Activated CD8-positive, alpha-beta memory T cell treated with anti-CD3 and anti-CD28 coated beads for 48 hours (primary cell): ENCODE results near the gene LPIN1.
"Not testable (repeated sequence)": the region's sequence is repeated elsewhere in the genome, so short reads cannot be mapped to it uniquely, and the experiment has no call there.

Experiments used
- DNase-seq, 3 experiments: peaks; one replicate each; pipeline ENCODE4 v3.0.0-alpha.2; 2020; ENCODE audit warnings: low read depth in 2 of 3, low spot score in 2 of 3

The LPIN1 gene

DNA sequence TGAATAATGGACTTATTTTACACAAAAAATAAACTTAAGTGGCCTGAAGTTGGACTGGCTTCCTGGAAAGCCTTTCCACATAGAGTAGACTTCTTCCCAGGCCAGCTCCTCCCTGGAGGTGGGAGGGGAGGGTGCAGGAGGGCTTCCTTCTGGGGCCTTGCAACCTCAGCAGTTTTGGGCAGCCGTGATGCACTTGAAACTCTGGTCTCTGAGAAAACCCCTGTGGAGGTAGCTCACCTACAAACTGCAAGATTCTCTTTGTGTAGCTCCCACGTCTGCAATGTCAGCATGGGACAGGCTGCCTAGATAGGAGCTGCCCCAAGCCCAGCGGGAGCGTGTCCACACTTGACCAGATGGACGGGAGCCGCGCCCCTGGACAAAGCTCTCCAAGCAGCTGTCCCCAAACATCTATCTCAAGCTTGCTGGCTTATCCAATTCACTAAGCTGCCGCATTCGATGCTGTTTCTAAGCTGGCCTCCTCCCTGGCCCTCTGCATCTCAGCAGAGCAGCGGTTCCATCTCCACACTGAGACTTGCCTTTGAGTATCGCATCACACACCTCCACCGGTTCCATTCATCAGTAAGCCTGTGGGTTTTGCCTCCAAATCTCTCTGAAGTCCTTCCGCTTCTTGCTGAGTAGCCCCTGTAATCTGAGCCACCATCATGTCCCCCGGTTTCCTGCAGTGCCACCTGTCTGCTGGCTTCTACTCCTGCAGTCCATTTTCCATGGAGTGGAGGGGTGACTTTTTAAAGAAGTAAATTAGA, 1.6 kb upstream of the LPIN1 start:
- DNase-seq: no peak

GRCh38 chr2:11745613-11746375, 638 bp upstream of the LPIN1 start:
- no peak for DNase-seq

DNA sequence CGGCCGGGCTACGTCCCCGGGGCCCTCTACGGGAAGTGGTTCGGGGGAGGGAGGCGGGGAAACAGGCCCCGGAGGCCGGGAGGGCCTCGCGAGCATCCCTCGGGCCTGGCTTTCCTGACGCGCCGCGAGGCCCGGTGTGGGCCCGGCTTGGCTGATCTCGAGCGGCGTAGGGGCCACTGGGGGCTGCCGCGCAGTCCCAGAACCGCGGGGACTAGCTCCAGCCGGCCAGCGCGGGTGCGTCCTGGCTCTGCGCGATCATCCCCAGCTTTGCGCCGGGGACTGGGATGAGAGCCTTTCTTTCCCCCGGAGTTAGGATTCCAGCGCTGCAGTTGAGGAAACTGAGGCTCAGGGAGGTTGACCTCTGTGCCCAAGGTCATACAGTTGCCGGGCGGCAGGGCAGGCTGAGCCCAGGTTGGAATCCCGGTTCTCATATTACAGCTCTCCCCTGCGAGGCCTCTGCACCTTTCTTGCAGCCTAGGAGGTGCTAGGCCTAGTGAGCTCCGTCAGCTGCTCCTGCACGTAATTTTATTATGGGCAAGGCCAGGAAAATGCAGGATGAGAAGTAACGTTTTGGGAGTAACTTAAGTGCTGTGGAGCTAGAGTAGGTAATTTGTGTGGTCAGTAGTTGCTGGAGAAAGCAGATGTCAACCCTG, 501 bp downstream of the LPIN1 start:
- no peak for DNase-seq

DNA sequence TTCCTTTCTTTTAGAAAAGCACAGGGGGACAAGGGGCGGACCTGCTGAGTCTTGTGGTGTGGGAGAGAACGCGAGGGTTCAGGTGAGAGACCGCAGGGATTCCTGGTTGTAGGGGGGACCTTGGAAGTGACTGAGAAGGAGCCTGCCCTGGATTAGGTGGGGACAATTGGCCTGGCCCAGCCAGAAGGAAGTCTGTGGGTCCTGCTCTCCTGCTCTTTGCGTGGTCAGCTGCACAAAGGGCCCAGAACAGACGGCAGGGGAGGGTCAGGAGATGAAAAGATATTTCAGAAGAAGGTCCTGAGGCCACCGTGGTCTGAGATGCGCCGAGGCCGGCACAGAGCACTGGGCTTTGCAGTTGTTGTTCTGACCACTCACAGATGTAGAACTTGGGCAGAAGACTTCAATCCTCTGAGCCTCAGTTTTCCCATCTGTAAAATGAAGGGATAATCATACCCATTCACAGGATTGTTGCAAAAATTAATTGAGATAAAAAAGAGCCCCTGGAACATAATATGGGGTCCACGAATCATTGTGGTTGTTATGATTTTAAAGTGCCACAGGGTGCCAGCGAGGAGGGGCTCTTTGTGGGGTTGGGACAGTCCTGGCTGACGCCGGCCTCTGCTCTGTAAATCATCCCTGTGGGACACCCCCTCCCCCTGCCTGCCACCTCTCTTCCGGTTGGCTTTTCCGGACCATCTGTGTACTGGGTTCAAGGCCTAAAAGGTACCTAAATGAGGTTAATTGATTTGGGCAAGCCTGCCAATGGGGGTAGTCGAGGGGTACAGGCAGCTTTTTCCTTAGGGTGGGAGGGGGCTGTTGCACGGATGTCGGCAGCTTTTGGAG, 1.8 kb downstream of the LPIN1 start:
- no peak for DNase-seq

- no peak for DNase-seq
Observed at GRCh38 chr2:11748861-11749645, 2.6 kb downstream of the LPIN1 start.

DNA sequence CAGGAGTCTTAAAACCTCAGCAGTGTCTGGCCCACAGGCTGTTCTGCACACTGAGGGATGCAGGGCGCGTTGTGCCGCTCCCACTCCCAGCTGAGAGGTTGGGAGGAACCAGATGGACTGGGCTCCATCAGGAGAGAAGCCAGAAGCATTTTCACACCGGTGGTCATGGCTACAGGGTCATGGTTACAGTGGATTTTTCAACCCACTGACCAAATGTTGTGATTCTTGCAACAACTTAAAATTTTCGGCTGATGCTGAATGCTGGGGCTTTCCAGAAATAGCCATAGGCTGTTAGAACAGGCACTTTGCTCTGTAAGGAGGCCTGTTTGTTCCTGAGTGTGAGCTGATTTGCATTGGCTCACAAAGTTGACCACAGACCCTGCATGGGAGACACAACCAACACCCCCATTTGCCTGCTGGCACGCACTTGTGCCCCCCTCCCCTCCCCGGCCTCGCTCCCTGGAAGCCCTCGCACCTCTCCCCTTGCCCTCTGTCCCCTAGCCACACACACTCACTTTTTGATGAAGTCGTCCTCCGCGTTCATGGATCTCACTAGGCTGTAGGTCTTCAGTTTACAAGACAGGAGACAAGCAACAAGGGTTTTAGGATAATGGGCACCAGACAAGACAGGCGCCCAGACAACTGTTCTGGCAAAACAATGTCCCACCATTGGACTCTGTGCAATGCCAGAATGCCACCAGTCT, 3.4 kb downstream of the LPIN1 start:
- DNase-seq: no peak

DNA sequence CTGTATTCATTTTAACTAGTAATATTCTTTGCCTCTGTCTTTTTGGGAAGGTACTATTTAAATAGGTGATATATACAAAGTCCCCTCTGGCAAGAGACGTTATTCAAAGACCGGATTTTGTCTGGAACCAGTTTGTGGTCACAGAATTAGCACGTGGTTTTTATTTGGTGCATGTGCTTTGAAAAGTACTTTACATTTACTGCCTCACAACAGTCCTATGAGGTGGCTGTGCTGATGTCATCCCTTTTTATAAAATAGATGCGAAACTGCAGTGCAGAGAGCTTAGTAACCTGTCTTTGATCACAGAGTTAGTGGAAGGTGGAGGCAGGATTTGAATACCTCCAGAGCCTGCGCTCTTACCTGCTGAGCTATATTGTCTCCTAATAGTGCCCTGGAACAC, 4.0 kb downstream of the LPIN1 start:
- no peak for DNase-seq

GRCh38 chr2:11750917-11751316, 4.5 kb downstream of the LPIN1 start:
- no peak for DNase-seq

DNA sequence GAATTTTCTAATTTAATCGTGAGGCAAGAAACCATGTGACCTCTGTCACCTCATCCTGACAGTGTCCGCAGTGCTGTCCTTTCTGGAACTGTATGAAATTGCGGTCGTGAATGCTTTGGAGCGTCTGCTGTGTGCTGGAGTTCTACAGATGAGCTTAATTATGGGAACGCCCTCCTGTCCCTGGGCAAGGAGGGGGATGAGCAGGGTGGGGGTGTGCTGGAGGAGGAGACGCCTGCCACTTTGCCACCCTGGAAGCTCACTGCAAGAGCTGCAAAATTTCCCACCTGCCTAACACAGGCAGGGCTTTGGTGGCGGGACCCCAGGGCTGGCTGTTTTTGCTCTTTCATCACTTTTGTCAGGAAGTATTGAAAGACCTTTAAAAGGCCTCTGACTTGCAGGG, 6.5 kb downstream of the LPIN1 start:
- no peak for DNase-seq

- no peak for DNase-seq
Observed at GRCh38 chr2:11753452-11753885, 7.0 kb downstream of the LPIN1 start.

DNA sequence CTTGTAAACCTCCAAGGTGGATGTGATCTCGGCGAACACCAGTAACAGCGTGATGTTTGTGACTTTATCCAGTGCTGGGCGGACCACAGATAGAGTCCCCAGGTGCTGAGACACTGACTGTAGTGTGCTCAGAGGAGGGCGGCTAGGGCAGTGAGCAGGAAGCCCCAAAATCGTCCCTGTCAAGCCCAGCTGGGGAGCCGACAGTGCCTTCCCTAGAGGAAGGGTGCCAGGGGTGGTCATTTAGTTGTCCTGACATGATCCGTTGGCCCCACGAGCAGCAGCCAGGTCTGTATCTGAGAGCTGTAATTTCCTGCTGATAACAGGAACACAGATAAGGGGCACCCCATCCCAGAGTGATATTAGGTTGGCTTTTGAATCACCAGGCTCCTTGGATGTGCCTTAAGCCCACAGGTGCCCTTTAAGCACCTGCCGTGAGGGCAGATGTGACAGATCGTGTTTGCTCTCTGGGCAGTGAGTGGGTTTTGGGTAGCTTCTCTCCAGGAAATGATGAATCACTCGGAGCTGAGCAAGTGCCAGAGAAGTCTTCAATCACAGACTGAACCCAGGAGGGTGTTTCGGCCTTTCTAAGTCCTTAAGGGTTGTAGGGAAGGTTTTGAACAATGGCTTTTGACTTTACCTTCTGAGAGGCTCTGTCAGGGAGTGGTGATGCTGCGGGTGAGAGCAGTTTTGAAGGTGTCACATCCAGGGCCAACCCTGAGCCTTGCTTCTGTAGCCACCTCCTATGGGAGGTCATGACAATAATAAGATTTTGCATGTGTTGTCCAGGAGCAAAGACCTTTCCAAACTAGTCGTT, 7.7 kb downstream of the LPIN1 start:
- DNase-seq: no peak

- no peak for DNase-seq
Observed at GRCh38 chr2:11754700-11755015, 8.2 kb downstream of the LPIN1 start.

GRCh38 chr2:11757101-11757500, 10.7 kb downstream of the LPIN1 start:
- no peak for DNase-seq

GRCh38 chr2:11758187-11758586, 11.8 kb downstream of the LPIN1 start:
- no peak for DNase-seq

GRCh38 chr2:11758647-11759046, 12.2 kb downstream of the LPIN1 start:
- no peak for DNase-seq

DNA sequence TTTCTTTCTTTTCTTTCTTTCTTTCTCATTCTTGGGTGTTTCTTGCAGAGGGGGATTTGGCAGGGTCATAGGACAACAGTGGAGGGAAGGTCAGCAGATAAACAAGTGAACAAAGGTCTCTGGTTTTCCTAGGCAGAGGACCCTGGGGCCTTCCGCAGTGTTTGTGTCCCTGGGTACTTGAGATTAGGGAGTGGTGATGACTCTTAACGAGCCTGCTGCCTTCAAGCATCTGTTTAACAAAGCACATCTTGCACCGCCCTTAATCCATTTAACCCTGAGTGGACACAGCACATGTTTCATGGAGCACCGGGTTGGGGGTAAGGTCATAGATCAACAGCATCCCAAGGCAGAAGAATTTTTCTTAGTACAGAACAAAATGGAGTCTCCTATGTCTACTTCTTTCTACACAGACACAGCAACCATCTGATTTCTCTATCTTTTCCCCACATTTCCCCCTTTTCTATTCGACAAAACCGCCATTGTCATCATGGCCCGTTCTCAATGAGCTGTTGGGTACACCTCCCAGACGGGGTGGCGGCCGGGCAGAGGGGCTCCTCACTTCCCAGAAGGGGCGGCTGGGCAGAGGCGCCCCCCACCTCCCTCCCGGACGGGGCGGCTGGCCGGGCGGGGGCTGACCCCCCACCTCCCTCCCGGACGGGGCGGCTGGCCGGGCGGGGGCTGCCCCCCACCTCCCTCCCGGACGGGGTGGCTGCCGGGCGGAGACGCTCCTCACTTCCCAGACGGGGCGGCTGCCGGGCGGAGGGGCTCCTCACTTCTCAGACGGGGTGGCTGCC, 12.9 kb downstream of the LPIN1 start:
- DNase-seq: not testable (repeated sequence)

- no peak for DNase-seq
Observed at GRCh38 chr2:11761259-11761658, 14.8 kb downstream of the LPIN1 start.

GRCh38 chr2:11762031-11762430, 15.6 kb downstream of the LPIN1 start:
- no peak for DNase-seq
